WERI-Rb-1 (cell line): ENCODE results near the gene LYSMD4.
A peak's percentile ranks its signal among the peaks of the same experiment; 100 is the strongest.

ENCODE experiments used
- DNase-seq: peaks from one replicate; pipeline ENCODE4 v3.0.0-alpha.2; 2020
- H3K27ac ChIP-seq: fragments of 250-450 bp; sonication (Bioruptor Pico); 2 replicates; pipeline ENCODE4 v1.5.1; 2020; ENCODE audit warnings: mild to moderate bottlenecking, moderate library complexity
- H3K27me3 ChIP-seq: fragments of 250-450 bp; sonication (Bioruptor Pico); 2 replicates; pipeline ENCODE4 v1.5.1; 2021; ENCODE audit warnings: mild to moderate bottlenecking, low read depth, moderate library complexity; ENCODE audit not compliant: insufficient read depth, severe bottlenecking
- H3K36me3 ChIP-seq: fragments of 250-450 bp; sonication (Bioruptor Pico); 2 replicates; pipeline ENCODE4 v1.5.1; 2020; ENCODE audit warnings: mild to moderate bottlenecking, moderate library complexity
- H3K4me3 ChIP-seq: 2 replicates; pipeline ENCODE4 v1.5.1; 2011; ENCODE audit warnings: low read depth, mild to moderate bottlenecking, control low read depth, low read length
- H3K9me3 ChIP-seq: fragments of 250-450 bp; sonication (Bioruptor Pico); 2 replicates; pipeline ENCODE4 v1.5.1; 2021; ENCODE audit warnings: mild to moderate bottlenecking, moderate library complexity; ENCODE audit not compliant: severe bottlenecking
- CTCF ChIP-seq: IDR thresholded peaks from 2 replicates; pipeline ENCODE4 v1.5.1; 2011; ENCODE audit warnings: low read depth, mild to moderate bottlenecking, control low read depth, inconsistent platforms, low read length

LYSMD4 gene

GRCh38 chr15:99707473-99708270 lies 25.6 kb downstream of the LYSMD4 start:
- no peaks in the 10 kb centered on the region for H3K27me3 ChIP-seq
- no peak overlapping the region for H3K27ac ChIP-seq
- H3K4me3 ChIP-seq, result no peak overlapping the region
- H3K9me3 ChIP-seq, result no peaks in the 10 kb centered on the region
- peaks cover 26% of the 10 kb centered on the region for H3K36me3 ChIP-seq
- DNase-seq, result no peak
- no peak for TF ChIP-seq CTCF

- DNase-seq, result no peak
- Histone ChIP-seq H3K27ac (no peak overlapping the region), H3K9me3 (no peaks in the 10 kb centered on the region), H3K36me3 (peaks cover 16% of the 10 kb centered on the region), H3K27me3 (no peaks in the 10 kb centered on the region), H3K4me3 (no peak overlapping the region)
- no peak for TF ChIP-seq CTCF
These were observed 26.5 kb downstream of the LYSMD4 start for GRCh38 chr15:99706557-99707303.

GRCh38 chr15:99704444-99704838 lies 28.8 kb downstream of the LYSMD4 start:
- Histone ChIP-seq H3K4me3 (no peak overlapping the region), H3K9me3 (no peaks in the 10 kb centered on the region), H3K27me3 (no peaks in the 10 kb centered on the region), H3K27ac (no peak overlapping the region), H3K36me3 (peaks cover 5% of the 10 kb centered on the region; the same call in 1 of the 2 replicates)
- no peak for DNase-seq
- peak; percentile 61 for TF ChIP-seq CTCF

- 0 out of 2 replicates have a peak, but pooled peaks have one; percentile 8 for TF ChIP-seq CTCF
- H3K4me3 ChIP-seq, result no peak overlapping the region
- no peaks in the 10 kb centered on the region for H3K27me3 ChIP-seq
- H3K36me3 ChIP-seq, result peaks cover 5% of the 10 kb centered on the region; the same call in 1 of the 2 replicates
- DNase-seq, result no peak
- no peaks in the 10 kb centered on the region for H3K9me3 ChIP-seq
- no peak overlapping the region for H3K27ac ChIP-seq
These were observed 29.4 kb downstream of the LYSMD4 start for GRCh38 chr15:99703603-99704443.

- Histone ChIP-seq H3K4me3 (no peak overlapping the region), H3K36me3 (peaks cover 5% of the 10 kb centered on the region; the same call in 1 of the 2 replicates), H3K27me3 (no peaks in the 10 kb centered on the region), H3K27ac (no peak overlapping the region), H3K9me3 (no peaks in the 10 kb centered on the region)
- no peak for TF ChIP-seq CTCF
- no peak for DNase-seq
These were observed 30.2 kb downstream of the LYSMD4 start for GRCh38 chr15:99702895-99703602.
